Measurements from ENCODE around the gene ADAD2. TPM values are rescaled to one million over a fixed set of nuclear protein-coding genes. Genes with fewer than 3 reads are reported as not detected.

ADAD2 gene
- total RNA-seq, 1 donor from 2014 or later, result 0.87 TPM

- Mint-ChIP-seq H3K27me3 (ENCODE audit: unreplicated experiment) (peaks cover 4% of the 10 kb centered on the region), H3K4me3 (ENCODE audit: unreplicated experiment) (no peak overlapping the region), H3K4me1 (ENCODE audit: unreplicated experiment) (peaks cover 17% of the 10 kb centered on the region), H3K36me3 (ENCODE audit: low read depth, unreplicated experiment) (no peaks in the 10 kb centered on the region), H3K27ac (ENCODE audit: unreplicated experiment) (no peak overlapping the region), H3K9me3 (ENCODE audit: unreplicated experiment) (no peaks in the 10 kb centered on the region)
- DNase-seq (ENCODE audit: low spot score), result no peak
- no peak for TF ChIP-seq CTCF (IDR thresholded peaks at IDR 0.05; ENCODE audit: unreplicated experiment)
Measured at GRCh38 chr16:84195201-84196093, 4.5 kb downstream of the ADAD2 start.

- H3K4me3 Mint-ChIP-seq (ENCODE audit: unreplicated experiment), result no peak overlapping the region
- no peaks in the 10 kb centered on the region for H3K9me3 Mint-ChIP-seq (ENCODE audit: unreplicated experiment)
- TF ChIP-seq CTCF (IDR thresholded peaks at IDR 0.05; ENCODE audit: unreplicated experiment), result no peak
- H3K27me3 Mint-ChIP-seq (ENCODE audit: unreplicated experiment), result peaks cover 4% of the 10 kb centered on the region
- DNase-seq (ENCODE audit: low spot score), result no peak
- no peaks in the 10 kb centered on the region for H3K36me3 Mint-ChIP-seq (ENCODE audit: low read depth, unreplicated experiment)
- H3K4me1 Mint-ChIP-seq (ENCODE audit: unreplicated experiment), result peaks cover 17% of the 10 kb centered on the region
- no peak overlapping the region for H3K27ac Mint-ChIP-seq (ENCODE audit: unreplicated experiment)
Measured at GRCh38 chr16:84196101-84196500, 5.1 kb downstream of the ADAD2 start.

- Mint-ChIP-seq H3K36me3 (ENCODE audit: low read depth, unreplicated experiment) (no peaks in the 10 kb centered on the region), H3K27ac (ENCODE audit: unreplicated experiment) (no peak overlapping the region), H3K4me1 (ENCODE audit: unreplicated experiment) (peaks cover 17% of the 10 kb centered on the region), H3K4me3 (ENCODE audit: unreplicated experiment) (no peak overlapping the region), H3K9me3 (ENCODE audit: unreplicated experiment) (no peaks in the 10 kb centered on the region), H3K27me3 (ENCODE audit: unreplicated experiment) (peaks cover 4% of the 10 kb centered on the region)
- no peak for DNase-seq (ENCODE audit: low spot score)
- no peak for TF ChIP-seq CTCF (IDR thresholded peaks at IDR 0.05; ENCODE audit: unreplicated experiment)
Measured at GRCh38 chr16:84196727-84197394, 5.9 kb downstream of the ADAD2 start.

GRCh38 chr16:84197466-84198128 is 6.6 kb downstream of the ADAD2 start:
- Mint-ChIP-seq H3K9me3 (ENCODE audit: unreplicated experiment) (no peaks in the 10 kb centered on the region), H3K4me3 (ENCODE audit: unreplicated experiment) (no peak overlapping the region), H3K36me3 (ENCODE audit: low read depth, unreplicated experiment) (no peaks in the 10 kb centered on the region), H3K27ac (ENCODE audit: unreplicated experiment) (no peak overlapping the region), H3K27me3 (ENCODE audit: unreplicated experiment) (peaks cover 4% of the 10 kb centered on the region), H3K4me1 (ENCODE audit: unreplicated experiment) (peaks cover 17% of the 10 kb centered on the region)
- no peak for DNase-seq (ENCODE audit: low spot score)
- TF ChIP-seq CTCF (IDR thresholded peaks at IDR 0.05; ENCODE audit: unreplicated experiment), result no peak
